Gastroesophageal sphincter (tissue), 3 donors: ENCODE results near the gene KIAA0825.

Experiments used
- CTCF ChIP-seq, 4 experiments: fragments of 200-600 bp in 2 of 4; fragments of 450-650 bp in 2 of 4; sonication (generic) in 1 of 4; IDR thresholded peaks; one replicate each; pipeline ENCODE4 v1.5.1; 2017 to 2019; ENCODE audit warnings: antibody characterized with exemption in 4 of 4, mild to moderate bottlenecking in 2 of 4, moderate library complexity in 2 of 4
- EP300 ChIP-seq: sonication (generic); formaldehyde crosslinking; IDR thresholded peaks from one replicate; pipeline ENCODE4 v1.6.1; 2017; ENCODE audit warnings: antibody characterized with exemption, mild to moderate bottlenecking
- POLR2A ChIP-seq, 2 donors: fragments of 450-650 bp; IDR thresholded peaks; one replicate each; pipeline ENCODE4 v1.6.1; 2017; ENCODE audit warnings: antibody characterized with exemption in 2 of 2, mild to moderate bottlenecking in 2 of 2, moderate library complexity in 1 of 2
- POLR2AphosphoS5 ChIP-seq: sonication (generic); formaldehyde crosslinking; IDR thresholded peaks from one replicate; pipeline ENCODE4 v1.6.1; 2017; ENCODE audit warnings: antibody characterized with exemption

- TF ChIP-seq CTCF (IDR thresholded peaks at IDR 0.05) (no peak), POLR2A (IDR thresholded peaks at IDR 0.05) (no peak), EP300 (no peak), POLR2AphosphoS5 (peak; percentile 61)
Measured at GRCh38 chr5:94618493-94619328, at the start of gene KIAA0825, which contains the start of gene SLF1.
